ENCODE data around the gene P3H2. TPM values are rescaled to one million over a fixed set of nuclear protein-coding genes. Genes with fewer than 3 reads are reported as not detected.

The P3H2 gene
- total and polyA plus RNA-seq, 2 experiments from 2014 or later: 14.5 TPM

GRCh38 chr3:190038050-190038933 is 82.4 kb downstream of the P3H2 start:
- H2AFZ ChIP-seq: no peak overlapping the region
- H3K9me2 ChIP-seq (replicated peaks; ENCODE audit: insufficient read depth): no peaks in the 10 kb centered on the region
- no peak overlapping the region for H3K4me3 ChIP-seq
- WGBS (ENCODE audit: low lambda C conversion rate, missing lambda C conversion rate): 41% methylated on average over 6 of the region's 6 CpGs
- H3K27me3 ChIP-seq: no peaks in the 10 kb centered on the region
- TF ChIP-seq EZH2 (IDR thresholded peaks at IDR 0.05; ENCODE audit: borderline replicate concordance) (no peak), CTCF (IDR thresholded peaks at IDR 0.05; ENCODE audit: poor library complexity) (no peak), EZH2phosphoT487 (IDR thresholded peaks at IDR 0.05; ENCODE audit: low read depth, severe bottlenecking, unreplicated experiment) (no peak)
- H3K79me2 ChIP-seq: peaks cover 5% of the 10 kb centered on the region
- peaks cover 20% of the 10 kb centered on the region for H3K4me1 ChIP-seq (ENCODE audit: insufficient read depth)
- H4K20me1 ChIP-seq (ENCODE audit: insufficient read depth, poor library complexity, severe bottlenecking): no peaks in the 10 kb centered on the region
- H3K4me2 ChIP-seq: peak overlapping the region; percentile 24
- H3K36me3 ChIP-seq (replicated peaks; ENCODE audit: insufficient read depth, low read depth): no peaks in the 10 kb centered on the region
- H3K9me3 ChIP-seq (ENCODE audit: low read depth): no peaks in the 10 kb centered on the region
- H3K27ac ChIP-seq: peak overlapping the region; percentile 44
- DNase-seq (ENCODE audit: low spot score): peak; percentile 68

GRCh38 chr3:190036631-190037030 is 84.1 kb downstream of the P3H2 start:
- peak overlapping the region; percentile 30 for H3K27ac ChIP-seq
- H4K20me1 ChIP-seq (ENCODE audit: insufficient read depth, poor library complexity, severe bottlenecking): no peaks in the 10 kb centered on the region
- DNase-seq (ENCODE audit: low spot score): peak; percentile 63
- no peak overlapping the region for H3K4me3 ChIP-seq
- peaks cover 6% of the 10 kb centered on the region for H3K4me1 ChIP-seq (ENCODE audit: insufficient read depth)
- H3K9me2 ChIP-seq (replicated peaks; ENCODE audit: insufficient read depth): no peaks in the 10 kb centered on the region
- H2AFZ ChIP-seq: no peak overlapping the region
- H3K27me3 ChIP-seq: no peaks in the 10 kb centered on the region
- no peaks in the 10 kb centered on the region for H3K9me3 ChIP-seq (ENCODE audit: low read depth)
- WGBS (ENCODE audit: low lambda C conversion rate, missing lambda C conversion rate): 66% methylated on average over 2 of the region's 2 CpGs
- no peaks in the 10 kb centered on the region for H3K36me3 ChIP-seq (replicated peaks; ENCODE audit: insufficient read depth, low read depth)
- no peak for TF ChIP-seq EZH2 (IDR thresholded peaks at IDR 0.05; ENCODE audit: borderline replicate concordance)
- no peak for TF ChIP-seq CTCF (IDR thresholded peaks at IDR 0.05; ENCODE audit: poor library complexity)
- no peak for TF ChIP-seq EZH2phosphoT487 (IDR thresholded peaks at IDR 0.05; ENCODE audit: low read depth, severe bottlenecking, unreplicated experiment)
- H3K4me2 ChIP-seq: no peak overlapping the region
- H3K79me2 ChIP-seq: peaks cover under 1% of the 10 kb centered on the region

DNA sequence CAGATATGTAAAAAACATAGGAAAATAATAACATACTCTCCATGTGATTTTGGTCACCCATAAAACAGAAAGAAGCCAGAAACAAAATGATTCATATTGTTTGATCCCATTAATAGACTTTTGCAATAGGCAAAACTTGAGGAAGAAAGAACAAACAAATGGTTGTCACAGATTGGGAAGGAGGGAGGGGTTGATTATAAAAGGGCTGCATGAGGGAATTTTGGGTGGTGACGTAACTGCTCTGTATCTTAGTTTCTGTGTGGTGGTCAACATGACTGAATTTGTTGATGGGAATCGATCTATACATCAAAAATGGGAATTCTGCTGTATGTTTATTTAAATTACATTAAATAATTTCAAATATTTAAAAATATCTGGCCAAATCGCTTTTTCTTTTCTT is 86.3 kb downstream of the P3H2 start:
- 96% methylated on average over 3 of the region's 3 CpGs for WGBS (ENCODE audit: low lambda C conversion rate, missing lambda C conversion rate)

More for the DNA sequence above, 86.3 kb downstream of the P3H2 start:
- H3K9me2 ChIP-seq (replicated peaks; ENCODE audit: insufficient read depth): no peaks in the 10 kb centered on the region
- no peak for TF ChIP-seq EZH2phosphoT487 (IDR thresholded peaks at IDR 0.05; ENCODE audit: low read depth, severe bottlenecking, unreplicated experiment)
- no peak for TF ChIP-seq CTCF (IDR thresholded peaks at IDR 0.05; ENCODE audit: poor library complexity)
- TF ChIP-seq EZH2 (IDR thresholded peaks at IDR 0.05; ENCODE audit: borderline replicate concordance): no peak
- H3K27ac ChIP-seq: peak overlapping the region; percentile 4
- no peaks in the 10 kb centered on the region for H3K27me3 ChIP-seq
- H3K4me3 ChIP-seq: no peak overlapping the region
- H4K20me1 ChIP-seq (ENCODE audit: insufficient read depth, poor library complexity, severe bottlenecking): no peaks in the 10 kb centered on the region
- no peaks in the 10 kb centered on the region for H3K9me3 ChIP-seq (ENCODE audit: low read depth)
- no peak overlapping the region for H2AFZ ChIP-seq
- no peaks in the 10 kb centered on the region for H3K79me2 ChIP-seq
- peaks cover 3% of the 10 kb centered on the region for H3K4me1 ChIP-seq (ENCODE audit: insufficient read depth)
- DNase-seq (ENCODE audit: low spot score): no peak
- no peaks in the 10 kb centered on the region for H3K36me3 ChIP-seq (replicated peaks; ENCODE audit: insufficient read depth, low read depth)
- no peak overlapping the region for H3K4me2 ChIP-seq

All from hepatocyte (in vitro differentiated cells).